SH-SY5Y (cell line): ENCODE data around the gene BCDIN3D.

Source experiments
- GATA2 ChIP-seq: IDR thresholded peaks from 2 replicates; pipeline ENCODE4 v1.6.1; 2011; ENCODE audit warnings: mild to moderate bottlenecking, low read depth, low read length
- GATA3 ChIP-seq: IDR thresholded peaks from 2 replicates; pipeline ENCODE4 v1.6.1; 2011; ENCODE audit warnings: low read depth, mild to moderate bottlenecking, low read length, moderate library complexity

DNA sequence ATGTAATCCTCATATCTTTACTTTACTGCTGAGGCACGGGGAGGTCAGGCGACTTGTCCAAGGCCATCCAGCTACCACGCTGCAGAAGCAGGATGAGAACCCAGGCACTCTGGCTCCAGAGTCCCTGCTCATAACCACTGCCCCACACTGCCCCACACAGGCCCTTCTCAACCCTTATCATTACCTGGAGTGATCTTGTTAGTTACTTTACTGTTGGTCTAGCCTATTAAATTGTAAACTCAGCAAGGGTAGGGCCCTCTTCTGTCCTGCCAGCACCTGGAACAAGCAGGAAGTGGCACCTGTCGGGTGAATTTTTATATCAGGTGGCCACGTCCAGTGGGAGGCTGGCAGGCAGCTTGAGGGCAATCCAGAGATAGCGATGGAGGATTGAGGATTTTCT is 48.6 kb upstream of the BCDIN3D start:
- TF ChIP-seq GATA2 (no peak), GATA3 (no peak)
